Endometrium (tissue), 2 donors: ENCODE results near the gene PAK4.
"Not testable (repeated sequence)": the region's sequence is repeated elsewhere in the genome, so short reads cannot be mapped to it uniquely, and the experiment has no call there.

Source experiments
- FAIRE-seq: peaks from 2 replicates; lab custom pipeline; 2012; peaks lifted over from hg19 to GRCh38; lab: Jason Lieb, UNC
- donor health status: control.
- donor health status: control.

Gene PAK4

GRCh38 chr19:39100500-39101166 is 25.0 kb upstream of the PAK4 start:
- FAIRE-seq, result no peak

- no peak for FAIRE-seq
Measured at GRCh38 chr19:39103151-39103550, 22.4 kb upstream of the PAK4 start.

- no peak for FAIRE-seq
Measured at GRCh38 chr19:39104186-39104596, 21.4 kb upstream of the PAK4 start.

GRCh38 chr19:39106194-39106593 is 19.4 kb upstream of the PAK4 start:
- no peak for FAIRE-seq

GRCh38 chr19:39109641-39110040 is 15.9 kb upstream of the PAK4 start:
- FAIRE-seq, result no peak

GRCh38 chr19:39110263-39110967 is 15.2 kb upstream of the PAK4 start:
- no peak for FAIRE-seq

GRCh38 chr19:39111593-39112199 is 13.9 kb upstream of the PAK4 start:
- no peak for FAIRE-seq

- no peak for FAIRE-seq
Measured at GRCh38 chr19:39112338-39112890, 13.2 kb upstream of the PAK4 start.

- no peak for FAIRE-seq
Measured at GRCh38 chr19:39113199-39113598, 12.4 kb upstream of the PAK4 start.

- FAIRE-seq, result no peak
Measured at GRCh38 chr19:39115105-39115847, 10.3 kb upstream of the PAK4 start.

GRCh38 chr19:39117023-39117422 is 8.6 kb upstream of the PAK4 start:
- FAIRE-seq, result not testable (repeated sequence)

- FAIRE-seq, result no peak
Measured at GRCh38 chr19:39119830-39120229, 5.8 kb upstream of the PAK4 start.

- FAIRE-seq, result no peak
Measured at GRCh38 chr19:39122934-39123731, 2.5 kb upstream of the PAK4 start.

GRCh38 chr19:39124136-39124764 is 1.3 kb upstream of the PAK4 start:
- FAIRE-seq, result no peak

GRCh38 chr19:39125199-39125553 is 410 bp upstream of the PAK4 start:
- FAIRE-seq, result no peak

GRCh38 chr19:39126312-39127187 is 964 bp downstream of the PAK4 start:
- FAIRE-seq, result no peak

GRCh38 chr19:39127812-39128515 is 2.4 kb downstream of the PAK4 start:
- no peak for FAIRE-seq

GRCh38 chr19:39128516-39129079 is 3.0 kb downstream of the PAK4 start:
- FAIRE-seq, result no peak

GRCh38 chr19:39129116-39129515 is 3.5 kb downstream of the PAK4 start:
- no peak for FAIRE-seq
